IMR-90 (cell line): Measurements from ENCODE around the gene KLHDC2.

Experiments used
- CEBPB ChIP-seq: IDR thresholded peaks from 2 replicates; pipeline ENCODE4 v1.6.1; 2012; ENCODE audit warnings: low read depth, low read length, improper control_type of control experiment
- CHD1 ChIP-seq: IDR thresholded peaks from 2 replicates; pipeline ENCODE4 v1.6.1; 2012; ENCODE audit warnings: low read depth, low read length, improper control_type of control experiment
- FOS ChIP-seq: fragments of 150-350 bp; IDR thresholded peaks from 2 replicates; pipeline ENCODE4 v1.6.1; 2016; ENCODE audit warnings: low read depth, low read length
- MAFK ChIP-seq: IDR thresholded peaks from 2 replicates; pipeline ENCODE4 v1.6.1; 2012; ENCODE audit warnings: low read depth, low read length, improper control_type of control experiment
- MAZ ChIP-seq: IDR thresholded peaks from 2 replicates; pipeline ENCODE4 v1.6.1; 2012; ENCODE audit warnings: low read depth, mild to moderate bottlenecking, low read length, improper control_type of control experiment, moderate library complexity, borderline replicate concordance
- MXI1 ChIP-seq: IDR thresholded peaks from 2 replicates; pipeline ENCODE4 v1.6.1; 2012; ENCODE audit warnings: low read depth, mild to moderate bottlenecking, low read length, moderate library complexity, borderline replicate concordance
- NFE2L2 ChIP-seq: fragments of 150-350 bp; IDR thresholded peaks from 2 replicates; pipeline ENCODE4 v1.6.1; 2016; ENCODE audit warnings: low read depth, mild to moderate bottlenecking, low read length
- POLR2A ChIP-seq: IDR thresholded peaks from 2 replicates; pipeline ENCODE4 v1.6.1; 2012; ENCODE audit warnings: mild to moderate bottlenecking, low read depth, low read length
- RAD21 ChIP-seq: IDR thresholded peaks from 2 replicates; pipeline ENCODE4 v1.6.1; 2012; ENCODE audit warnings: low read length, improper control_type of control experiment
- RCOR1 ChIP-seq: IDR thresholded peaks from 2 replicates; pipeline ENCODE4 v1.6.1; 2012; ENCODE audit warnings: mild to moderate bottlenecking, low read length, improper control_type of control experiment; ENCODE audit not compliant: insufficient replicate concordance
- RFX5 ChIP-seq: IDR thresholded peaks from 2 replicates; pipeline ENCODE4 v1.8.0; 2012; ENCODE audit warnings: low read depth, mild to moderate bottlenecking, low read length, moderate library complexity
- SMC3 ChIP-seq: fragments of 150-350 bp; IDR thresholded peaks from 2 replicates; pipeline ENCODE4 v1.6.1; 2016; ENCODE audit warnings: low read depth, mild to moderate bottlenecking, antibody characterized with exemption, low read length, moderate library complexity
- TF ChIP-seq, protein P1 (sequence below): conservative IDR thresholded peaks from 2 replicates; pipeline ENCODE4 v1.5.1; 2012; ENCODE audit warnings: mild to moderate bottlenecking, low read depth, low read length, improper control_type of control experiment
- TF ChIP-seq, protein P2 (sequence below): fragments of 150-350 bp; IDR thresholded peaks from 2 replicates; pipeline ENCODE4 v1.6.1; 2016; ENCODE audit warnings: low read depth, mild to moderate bottlenecking, low read length, moderate library complexity, borderline replicate concordance

DNA sequence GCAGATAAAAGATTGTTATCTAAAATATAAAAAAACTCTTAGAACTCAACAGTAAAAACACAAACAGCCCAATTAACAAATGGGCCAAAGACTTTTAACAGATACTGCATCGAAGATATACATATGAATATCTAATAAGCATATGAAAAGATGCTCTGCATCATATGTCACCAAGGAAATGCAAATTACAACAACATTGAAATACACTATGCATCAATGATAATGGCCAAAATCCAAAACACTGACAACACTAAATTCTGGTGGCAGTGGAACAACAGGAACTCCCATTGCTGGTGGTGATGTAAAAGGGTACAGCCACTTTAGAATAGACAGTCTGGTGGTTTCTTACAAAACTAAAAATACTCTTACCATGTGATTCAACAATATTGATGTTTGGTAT is 40.8 kb downstream of the KLHDC2 start:
- TF ChIP-seq, protein P1, sequence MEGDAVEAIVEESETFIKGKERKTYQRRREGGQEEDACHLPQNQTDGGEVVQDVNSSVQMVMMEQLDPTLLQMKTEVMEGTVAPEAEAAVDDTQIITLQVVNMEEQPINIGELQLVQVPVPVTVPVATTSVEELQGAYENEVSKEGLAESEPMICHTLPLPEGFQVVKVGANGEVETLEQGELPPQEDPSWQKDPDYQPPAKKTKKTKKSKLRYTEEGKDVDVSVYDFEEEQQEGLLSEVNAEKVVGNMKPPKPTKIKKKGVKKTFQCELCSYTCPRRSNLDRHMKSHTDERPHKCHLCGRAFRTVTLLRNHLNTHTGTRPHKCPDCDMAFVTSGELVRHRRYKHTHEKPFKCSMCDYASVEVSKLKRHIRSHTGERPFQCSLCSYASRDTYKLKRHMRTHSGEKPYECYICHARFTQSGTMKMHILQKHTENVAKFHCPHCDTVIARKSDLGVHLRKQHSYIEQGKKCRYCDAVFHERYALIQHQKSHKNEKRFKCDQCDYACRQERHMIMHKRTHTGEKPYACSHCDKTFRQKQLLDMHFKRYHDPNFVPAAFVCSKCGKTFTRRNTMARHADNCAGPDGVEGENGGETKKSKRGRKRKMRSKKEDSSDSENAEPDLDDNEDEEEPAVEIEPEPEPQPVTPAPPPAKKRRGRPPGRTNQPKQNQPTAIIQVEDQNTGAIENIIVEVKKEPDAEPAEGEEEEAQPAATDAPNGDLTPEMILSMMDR = no peak
- TF ChIP-seq SMC3 = no peak
- no peak for TF ChIP-seq CEBPB
- TF ChIP-seq POLR2A = no peak
- no peak for TF ChIP-seq RFX5
- TF ChIP-seq MAZ = no peak
- no peak for TF ChIP-seq FOS
- TF ChIP-seq, protein P2, sequence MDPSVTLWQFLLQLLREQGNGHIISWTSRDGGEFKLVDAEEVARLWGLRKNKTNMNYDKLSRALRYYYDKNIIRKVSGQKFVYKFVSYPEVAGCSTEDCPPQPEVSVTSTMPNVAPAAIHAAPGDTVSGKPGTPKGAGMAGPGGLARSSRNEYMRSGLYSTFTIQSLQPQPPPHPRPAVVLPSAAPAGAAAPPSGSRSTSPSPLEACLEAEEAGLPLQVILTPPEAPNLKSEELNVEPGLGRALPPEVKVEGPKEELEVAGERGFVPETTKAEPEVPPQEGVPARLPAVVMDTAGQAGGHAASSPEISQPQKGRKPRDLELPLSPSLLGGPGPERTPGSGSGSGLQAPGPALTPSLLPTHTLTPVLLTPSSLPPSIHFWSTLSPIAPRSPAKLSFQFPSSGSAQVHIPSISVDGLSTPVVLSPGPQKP = no peak
- no peak for TF ChIP-seq MAFK
- no peak for TF ChIP-seq CHD1
- TF ChIP-seq MXI1 = no peak
- no peak for TF ChIP-seq RAD21
- no peak for TF ChIP-seq RCOR1
- TF ChIP-seq NFE2L2 = no peak
